ENCODE results near the gene ASNSD1.

- TF ChIP-seq CTCF (IDR thresholded peaks at IDR 0.05) (peak in 1 of 5 experiments; percentile 9), EP300 (IDR thresholded peaks at IDR 0.05) (no peak), POLR2A (IDR thresholded peaks at IDR 0.05) (no peak)
Observed at GRCh38 chr2:189633392-189633811, 27.9 kb upstream of the ASNSD1 start.

Measured in tibial nerve (tissue), 4 donors.